Esophagus muscularis mucosa (tissue), 4 donors: Measurements from ENCODE around the gene C11orf71. TPM values are rescaled to one million over a fixed set of nuclear protein-coding genes. Genes with fewer than 3 reads are reported as not detected.

Experiments used
- DNase-seq: peaks from one replicate; pipeline ENCODE4 v3.0.0-alpha.2; 2017; ENCODE audit errors: extremely low spot score
- H3K27ac ChIP-seq, 4 donors: fragments of 200-600 bp; sonication (generic); replicated peaks in 1 of 4; 1 replicate in 3 of 4; 2 replicates in 1 of 4; pipeline ENCODE4 v1.5.1; 2016 to 2019; ENCODE audit warnings: mild to moderate bottlenecking in 1 of 4
- H3K27me3 ChIP-seq, 4 donors: fragments of 200-600 bp; sonication (generic); one replicate each; pipeline versions ENCODE4 v1.5.1 to v1.6.0; 2016 to 2019
- H3K36me3 ChIP-seq, 4 donors: fragments of 200-600 bp; sonication (generic); one replicate each; pipeline ENCODE4 v1.5.1; 2016 to 2019
- H3K4me1 ChIP-seq, 4 donors: fragments of 200-600 bp; sonication (generic); one replicate each; pipeline ENCODE4 v1.5.1; 2016 to 2019
- H3K4me3 ChIP-seq, 4 donors: fragments of 200-600 bp; sonication (generic); 1 replicate in 2 of 4; 2 replicates in 2 of 4; pipeline ENCODE4 v1.5.1; 2016 to 2019; ENCODE audit warnings: mild to moderate bottlenecking in 4 of 4, moderate library complexity in 1 of 4
- H3K9me3 ChIP-seq, 4 donors: fragments of 200-600 bp; sonication (generic); 1 replicate in 3 of 4; 2 replicates in 1 of 4; pipeline ENCODE4 v1.5.1; 2016 to 2019
- EP300 ChIP-seq: sonication (generic); formaldehyde crosslinking; IDR thresholded peaks from one replicate; pipeline ENCODE4 v1.6.1; 2017; ENCODE audit warnings: antibody characterized with exemption
- POLR2A ChIP-seq: fragments of 450-650 bp; IDR thresholded peaks from one replicate; pipeline ENCODE4 v1.6.1; 2017; ENCODE audit warnings: antibody characterized with exemption, moderate library complexity, mild to moderate bottlenecking, low read depth
- POLR2AphosphoS5 ChIP-seq, 2 donors: sonication (generic); formaldehyde crosslinking; IDR thresholded peaks; one replicate each; pipeline ENCODE4 v1.6.1; 2017; ENCODE audit warnings: antibody characterized with exemption in 2 of 2
- WGBS: methylation state at CpG from one replicate; pipeline ENCODE4 v1.1.5; 2018; 5-methylcytosine and 5-hydroxymethylcytosine counted together
- intact Hi-C: fragments of 100-400 bp; cut with DNase I; formaldehyde crosslinking; loops from one replicate; pipeline ENCODE4 v1.15.1; 2023
- total RNA-seq, 4 donors: library from RNA; depleted of rRNA; stranded (reverse); fragments of >200 nt; gene quantifications; one replicate each; pipeline versions ENCODE4 v1.1.0 to v1.2.1, GENCODE V29; 2016
- TF ChIP-seq, protein P1 (sequence below), 3 experiments: fragments of 200-600 bp in 2 of 3; fragments of 450-650 bp in 1 of 3; sonication (generic) in 2 of 3; IDR thresholded peaks; one replicate each; pipeline ENCODE4 v1.5.1; 2017 to 2019; ENCODE audit warnings: antibody characterized with exemption in 3 of 3, mild to moderate bottlenecking in 2 of 3, moderate library complexity in 1 of 3

Gene C11orf71
- total RNA-seq, 4 donors from 2014 or later, result 5.0 to 6.2 (median 5.6) TPM

DNA sequence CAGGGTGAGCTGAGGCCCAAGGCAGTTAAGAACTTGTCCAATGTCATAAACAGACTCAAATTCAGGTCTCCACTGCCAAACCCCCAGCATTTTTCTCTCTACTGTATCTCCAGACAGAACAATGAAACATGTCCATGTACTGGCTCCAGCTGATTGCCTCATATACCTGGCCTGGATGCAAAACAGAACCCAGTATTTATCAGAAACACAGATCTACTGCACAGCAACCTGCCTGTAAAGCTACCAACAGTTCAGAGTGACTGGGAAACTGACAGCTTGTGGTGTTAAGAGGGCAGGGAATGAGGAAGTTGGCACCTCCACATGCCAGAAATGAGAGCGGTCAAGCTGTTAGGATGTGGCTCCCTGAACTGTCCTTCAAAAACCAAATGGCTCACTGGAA is 41.6 kb downstream of the C11orf71 start:
- Histone ChIP-seq H3K36me3 (no peaks in the 10 kb centered on the region), H3K9me3 (peaks cover 0 to 7% (median 0%) of the 10 kb centered on the region in 4 donors), H3K4me3 (no peak overlapping the region), H3K27me3 (no peaks in the 10 kb centered on the region), H3K27ac (no peak overlapping the region), H3K4me1 (no peaks in the 10 kb centered on the region)
- no peak for DNase-seq
- TF ChIP-seq EP300, result no peak
- TF ChIP-seq POLR2A, result no peak
- TF ChIP-seq, protein P1, sequence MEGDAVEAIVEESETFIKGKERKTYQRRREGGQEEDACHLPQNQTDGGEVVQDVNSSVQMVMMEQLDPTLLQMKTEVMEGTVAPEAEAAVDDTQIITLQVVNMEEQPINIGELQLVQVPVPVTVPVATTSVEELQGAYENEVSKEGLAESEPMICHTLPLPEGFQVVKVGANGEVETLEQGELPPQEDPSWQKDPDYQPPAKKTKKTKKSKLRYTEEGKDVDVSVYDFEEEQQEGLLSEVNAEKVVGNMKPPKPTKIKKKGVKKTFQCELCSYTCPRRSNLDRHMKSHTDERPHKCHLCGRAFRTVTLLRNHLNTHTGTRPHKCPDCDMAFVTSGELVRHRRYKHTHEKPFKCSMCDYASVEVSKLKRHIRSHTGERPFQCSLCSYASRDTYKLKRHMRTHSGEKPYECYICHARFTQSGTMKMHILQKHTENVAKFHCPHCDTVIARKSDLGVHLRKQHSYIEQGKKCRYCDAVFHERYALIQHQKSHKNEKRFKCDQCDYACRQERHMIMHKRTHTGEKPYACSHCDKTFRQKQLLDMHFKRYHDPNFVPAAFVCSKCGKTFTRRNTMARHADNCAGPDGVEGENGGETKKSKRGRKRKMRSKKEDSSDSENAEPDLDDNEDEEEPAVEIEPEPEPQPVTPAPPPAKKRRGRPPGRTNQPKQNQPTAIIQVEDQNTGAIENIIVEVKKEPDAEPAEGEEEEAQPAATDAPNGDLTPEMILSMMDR (IDR thresholded peaks at IDR 0.05), result no peak
- no peak for TF ChIP-seq POLR2AphosphoS5 (IDR thresholded peaks at IDR 0.05)
- intact Hi-C loops, result no loop called here
- 70% methylated on average over 1 of the region's 1 CpG for WGBS

DNA sequence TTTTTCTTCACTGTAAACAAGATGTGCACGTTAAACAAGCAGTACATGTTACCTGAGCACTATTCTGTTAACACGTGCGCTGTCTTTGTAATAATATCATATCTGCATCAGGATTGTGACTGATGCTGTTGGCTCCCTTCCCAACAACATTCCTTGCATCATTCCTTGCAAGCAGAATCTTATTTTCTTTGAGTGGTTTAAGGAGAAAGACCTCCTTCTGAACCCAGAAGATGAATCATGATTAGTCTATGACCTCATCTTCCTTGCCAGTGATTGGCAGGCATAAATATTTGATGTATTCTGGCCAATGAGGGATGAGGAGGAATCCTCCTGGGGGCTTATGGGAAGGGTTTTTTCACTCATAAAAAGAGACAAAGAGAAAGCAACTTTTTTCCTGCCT is 46.2 kb downstream of the C11orf71 start:
- Histone ChIP-seq H3K9me3 (no peaks in the 10 kb centered on the region), H3K27me3 (no peaks in the 10 kb centered on the region), H3K36me3 (no peaks in the 10 kb centered on the region), H3K4me1 (no peaks in the 10 kb centered on the region), H3K4me3 (no peak overlapping the region), H3K27ac (no peak overlapping the region)
- DNase-seq, result no peak
- 60% methylated on average over 3 of the region's 3 CpGs for WGBS
- intact Hi-C loops, result no loop called here
- TF ChIP-seq, protein P1 (IDR thresholded peaks at IDR 0.05), result no peak
- TF ChIP-seq POLR2A (no peak), EP300 (no peak), POLR2AphosphoS5 (IDR thresholded peaks at IDR 0.05) (no peak)

DNA sequence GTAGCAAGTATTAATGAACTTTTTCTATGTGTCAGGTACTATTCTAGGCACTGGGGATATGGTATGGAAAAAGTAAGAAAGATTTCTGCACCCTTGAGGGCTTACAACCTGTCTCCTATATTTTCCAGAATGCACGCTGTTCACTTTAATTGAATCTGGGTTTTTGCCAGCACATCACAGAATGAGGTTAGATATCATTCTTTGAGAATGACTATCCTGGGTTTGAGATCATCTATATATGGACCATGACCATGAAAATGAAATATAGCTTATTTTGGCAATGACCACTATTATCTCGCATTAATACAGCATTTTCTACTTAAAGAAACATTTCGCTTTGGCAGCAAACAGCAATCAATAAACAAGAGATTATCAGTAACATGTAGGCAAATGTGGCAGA is 46.9 kb downstream of the C11orf71 start:
- 87% methylated on average over 3 of the region's 3 CpGs for WGBS

DNA sequence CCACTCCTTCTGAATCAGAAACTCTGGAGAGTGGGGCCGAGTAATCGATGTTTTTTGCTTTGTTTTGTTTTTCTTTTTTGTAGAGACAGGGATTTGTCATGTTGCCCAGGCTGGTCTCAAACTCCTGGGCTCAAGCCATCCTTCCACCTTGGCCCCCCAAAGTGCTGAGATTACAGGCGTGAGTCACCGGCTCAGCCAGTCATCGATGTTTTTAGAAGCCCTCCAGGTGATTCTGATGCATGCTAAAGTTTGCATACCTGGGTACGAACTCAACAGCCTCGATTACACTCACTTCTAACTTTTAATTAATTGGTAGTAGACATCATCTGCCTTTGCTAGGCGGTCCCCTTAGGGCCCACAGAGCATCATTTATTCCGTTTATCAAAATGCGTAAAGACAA is 50.3 kb downstream of the C11orf71 start:
- no peaks in the 10 kb centered on the region for H3K36me3 ChIP-seq
- H3K27me3 ChIP-seq, result no peaks in the 10 kb centered on the region
- no peak for TF ChIP-seq POLR2AphosphoS5 (IDR thresholded peaks at IDR 0.05)
- TF ChIP-seq POLR2A, result no peak
- TF ChIP-seq, protein P1 (IDR thresholded peaks at IDR 0.05), result no peak
- no peak for TF ChIP-seq EP300
- no peak overlapping the region for H3K27ac ChIP-seq
- H3K4me1 ChIP-seq, result no peaks in the 10 kb centered on the region
- WGBS, result 89% methylated on average over 10 of the region's 10 CpGs
- no peak overlapping the region for H3K4me3 ChIP-seq
- no peaks in the 10 kb centered on the region for H3K9me3 ChIP-seq
- intact Hi-C loops, result no loop called here
- DNase-seq, result no peak

More for the DNA sequence above, 46.9 kb downstream of the C11orf71 start:
- H3K36me3 ChIP-seq, result no peaks in the 10 kb centered on the region
- no peak overlapping the region for H3K27ac ChIP-seq
- H3K27me3 ChIP-seq, result no peaks in the 10 kb centered on the region
- H3K4me3 ChIP-seq, result no peak overlapping the region
- no peak for TF ChIP-seq POLR2AphosphoS5 (IDR thresholded peaks at IDR 0.05)
- TF ChIP-seq, protein P1 (IDR thresholded peaks at IDR 0.05), result no peak
- TF ChIP-seq POLR2A, result no peak
- TF ChIP-seq EP300, result no peak
- DNase-seq, result no peak
- intact Hi-C loops, result no loop called here
- H3K4me1 ChIP-seq, result no peaks in the 10 kb centered on the region
- no peaks in the 10 kb centered on the region for H3K9me3 ChIP-seq

Other genes with a start within 250 kb of the C11orf71 start
- 100 to 1,000 TPM in 3 of 4 donors, 10 to 100 TPM in 1; 88.9 to 599 (median 293) TPM for gene NNMT, start 104.1 kb downstream of the C11orf71 start, total RNA-seq
- gene RBM7, start 155 bp upstream of the C11orf71 start, total RNA-seq, result 10 to 100 TPM; 13.7 to 28.0 (median 17.6) TPM
- gene REXO2, start 39.0 kb upstream of the C11orf71 start, total RNA-seq, result 100 to 1,000 TPM in 3 of 4 donors, 10 to 100 TPM in 1; 95.1 to 152 (median 142) TPM
- gene NXPE1, start 159.4 kb upstream of the C11orf71 start, total RNA-seq, result not detected
- not detected for gene NXPE4, start 195.3 kb upstream of the C11orf71 start, total RNA-seq